IPS-11a (cell line): Measurements from ENCODE around the gene PECR.
"Not testable (repeated sequence)": the region's sequence is repeated elsewhere in the genome, so short reads cannot be mapped to it uniquely, and the experiment has no call there.

Experiments used
- H3K4me3 ChIP-seq: one replicate; pipeline ENCODE4 v1.5.1; 2013; ENCODE audit warnings: low read depth, low read length, control low read depth

The PECR gene

DNA sequence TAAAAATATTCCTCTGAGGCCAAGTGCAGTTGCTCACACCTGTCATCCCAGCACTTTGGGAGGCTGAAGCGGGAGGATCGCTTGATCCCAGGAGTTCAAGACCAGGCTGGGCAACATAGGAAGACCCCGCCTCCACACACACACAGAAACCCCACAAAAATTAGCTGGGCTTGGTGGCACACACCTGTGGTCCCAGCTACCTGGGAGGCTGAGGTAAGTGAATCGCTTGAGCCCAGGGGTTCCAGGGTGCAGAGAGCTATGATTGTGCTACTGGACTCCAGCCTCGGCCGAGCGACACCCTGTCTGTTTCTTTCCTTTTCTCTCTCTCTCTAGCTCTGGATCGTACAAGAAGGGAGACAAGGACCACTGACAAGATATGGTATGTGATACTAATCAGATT, 25.7 kb upstream of the PECR start:
- no peak overlapping the region for H3K4me3 ChIP-seq

GRCh38 chr2:216104691-216105090, 23.1 kb upstream of the PECR start:
- no peak overlapping the region for H3K4me3 ChIP-seq

DNA sequence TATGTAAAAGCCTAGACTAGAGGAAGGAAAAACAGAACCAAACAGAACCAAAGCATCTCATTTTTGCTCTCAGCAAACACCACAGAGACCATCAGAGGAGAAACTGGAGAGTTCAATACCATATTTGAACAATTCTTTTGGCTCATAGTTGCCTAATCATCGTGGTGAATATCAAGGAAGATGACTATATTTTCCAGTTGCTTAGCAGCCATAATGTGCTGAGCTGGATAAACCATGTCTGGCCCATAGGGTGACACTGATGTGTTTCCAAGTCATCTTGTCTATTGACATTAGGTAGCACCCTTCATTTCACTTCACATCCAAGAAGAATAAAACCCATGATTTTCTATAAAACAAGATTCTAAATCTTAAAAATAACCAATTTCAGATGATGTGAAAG, 21.6 kb upstream of the PECR start:
- H3K4me3 ChIP-seq, result no peak overlapping the region

- H3K4me3 ChIP-seq, result no peak overlapping the region
Measured at GRCh38 chr2:216101109-216101508, 19.5 kb upstream of the PECR start.

DNA sequence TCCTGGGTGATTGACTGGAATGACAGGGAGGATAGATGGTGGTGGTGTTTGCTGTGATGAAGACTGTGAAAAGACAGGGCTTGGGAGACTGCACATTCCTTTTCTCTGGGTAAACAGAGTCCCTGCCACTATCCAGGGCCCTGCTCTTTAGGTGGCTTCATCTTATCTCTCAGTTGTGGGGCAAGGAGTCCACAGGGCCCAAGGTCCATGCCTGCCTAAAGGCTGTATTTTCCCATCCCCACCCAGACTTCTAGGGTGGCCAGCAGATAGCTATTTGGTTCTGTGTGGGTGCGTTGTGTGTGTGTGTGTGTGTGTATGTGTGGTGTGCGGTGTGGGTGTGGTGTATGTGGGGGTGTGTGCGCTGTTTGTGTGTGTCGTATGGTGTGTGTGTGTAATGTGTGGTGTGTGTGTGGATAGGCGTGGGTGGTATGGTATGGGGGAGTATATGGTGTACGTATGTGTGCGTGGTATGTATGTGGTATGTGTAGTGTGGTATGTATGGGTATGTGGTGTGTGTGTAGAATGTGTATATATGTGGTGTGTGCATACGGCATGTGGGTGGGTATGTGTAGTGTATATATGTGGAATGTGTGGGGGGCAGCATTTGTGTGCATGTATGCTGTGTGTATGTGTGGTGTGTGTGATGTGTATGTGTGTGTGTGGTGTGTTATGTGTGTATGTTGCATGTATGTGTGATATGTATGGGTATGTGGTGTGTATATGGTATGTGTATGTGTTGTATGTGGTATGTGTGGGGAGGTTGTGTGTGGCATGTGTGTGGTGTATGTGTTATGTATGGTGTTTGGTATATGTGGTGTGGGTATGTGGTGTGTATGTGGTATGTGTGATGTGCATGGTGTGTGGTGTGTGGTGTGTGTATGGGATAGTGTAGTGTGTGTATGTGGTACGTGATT, 17.1 kb upstream of the PECR start:
- no peak overlapping the region for H3K4me3 ChIP-seq

DNA sequence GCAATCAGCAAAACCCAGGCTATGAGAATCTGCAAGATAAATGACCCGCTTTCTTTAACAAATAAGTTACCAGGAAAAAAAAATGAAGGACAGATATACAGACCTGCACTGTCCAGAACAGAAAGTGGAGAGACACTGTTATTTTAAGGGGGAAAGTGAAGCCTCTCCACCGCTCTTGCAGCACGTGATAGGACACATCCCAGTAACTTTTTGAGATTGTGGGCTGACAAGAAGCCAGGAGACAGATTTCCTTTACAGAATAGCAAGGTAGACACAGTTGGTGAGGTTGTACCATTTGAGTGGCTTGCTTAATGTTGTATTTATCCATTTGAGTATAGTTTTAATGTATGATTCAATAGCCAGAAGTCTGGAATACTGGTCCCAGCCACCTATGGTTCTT, 13.1 kb upstream of the PECR start:
- no peak overlapping the region for H3K4me3 ChIP-seq

DNA sequence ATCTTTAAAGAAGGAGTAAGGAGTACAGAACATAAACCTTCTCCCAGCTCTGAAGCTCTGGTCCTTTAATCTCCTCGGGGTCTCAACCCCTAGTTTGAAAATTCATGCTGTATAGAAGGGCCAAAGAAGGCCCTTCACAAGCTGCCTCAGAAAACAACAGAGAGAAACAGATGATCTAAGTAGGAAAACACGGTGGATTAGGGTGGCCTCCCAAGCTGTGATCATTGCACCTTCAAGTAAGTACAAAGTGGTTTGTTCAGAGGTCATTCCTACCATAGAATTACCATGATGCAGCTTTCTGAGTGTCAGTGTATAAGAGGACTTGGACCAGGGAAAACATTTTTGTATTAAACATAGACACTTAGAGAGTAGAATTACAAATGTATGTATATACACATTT, 11.0 kb upstream of the PECR start:
- H3K4me3 ChIP-seq, result no peak overlapping the region

- no peak overlapping the region for H3K4me3 ChIP-seq
Measured at GRCh38 chr2:216090369-216090786, 8.8 kb upstream of the PECR start.

DNA sequence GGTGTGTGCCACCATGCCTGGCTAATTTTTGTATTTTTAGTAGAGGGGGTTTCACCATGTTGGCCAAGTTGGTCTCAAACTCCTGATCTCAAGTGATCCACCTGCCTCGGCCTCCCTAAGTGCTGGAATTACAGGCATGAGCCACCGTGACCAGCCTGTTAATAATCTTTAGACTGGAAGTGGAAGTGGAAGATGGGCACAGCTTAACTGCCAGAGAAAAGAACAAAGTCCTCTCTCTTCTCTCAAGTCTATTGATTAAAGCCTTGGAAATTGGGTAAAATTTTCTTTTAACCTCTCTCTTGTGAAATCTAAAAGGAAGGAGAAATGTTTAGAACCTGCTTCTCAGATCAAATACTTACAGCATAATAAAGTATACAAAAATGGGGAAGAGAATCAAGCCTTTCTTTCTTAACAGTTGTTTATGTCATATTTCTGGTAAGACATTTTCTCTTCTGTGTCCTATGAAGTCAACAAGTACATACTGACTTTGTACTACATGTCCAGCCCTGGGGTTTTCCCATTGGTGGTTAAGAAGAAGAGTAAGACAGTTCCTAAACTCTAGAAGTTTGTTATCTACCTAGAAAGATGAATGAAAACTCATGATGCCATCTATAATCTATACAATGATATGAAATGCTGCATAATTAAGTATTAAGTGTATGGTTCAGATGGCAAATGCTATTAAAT, 4.7 kb upstream of the PECR start:
- H3K4me3 ChIP-seq, result no peak overlapping the region

GRCh38 chr2:216084547-216084946, 2.9 kb upstream of the PECR start:
- no peak overlapping the region for H3K4me3 ChIP-seq

DNA sequence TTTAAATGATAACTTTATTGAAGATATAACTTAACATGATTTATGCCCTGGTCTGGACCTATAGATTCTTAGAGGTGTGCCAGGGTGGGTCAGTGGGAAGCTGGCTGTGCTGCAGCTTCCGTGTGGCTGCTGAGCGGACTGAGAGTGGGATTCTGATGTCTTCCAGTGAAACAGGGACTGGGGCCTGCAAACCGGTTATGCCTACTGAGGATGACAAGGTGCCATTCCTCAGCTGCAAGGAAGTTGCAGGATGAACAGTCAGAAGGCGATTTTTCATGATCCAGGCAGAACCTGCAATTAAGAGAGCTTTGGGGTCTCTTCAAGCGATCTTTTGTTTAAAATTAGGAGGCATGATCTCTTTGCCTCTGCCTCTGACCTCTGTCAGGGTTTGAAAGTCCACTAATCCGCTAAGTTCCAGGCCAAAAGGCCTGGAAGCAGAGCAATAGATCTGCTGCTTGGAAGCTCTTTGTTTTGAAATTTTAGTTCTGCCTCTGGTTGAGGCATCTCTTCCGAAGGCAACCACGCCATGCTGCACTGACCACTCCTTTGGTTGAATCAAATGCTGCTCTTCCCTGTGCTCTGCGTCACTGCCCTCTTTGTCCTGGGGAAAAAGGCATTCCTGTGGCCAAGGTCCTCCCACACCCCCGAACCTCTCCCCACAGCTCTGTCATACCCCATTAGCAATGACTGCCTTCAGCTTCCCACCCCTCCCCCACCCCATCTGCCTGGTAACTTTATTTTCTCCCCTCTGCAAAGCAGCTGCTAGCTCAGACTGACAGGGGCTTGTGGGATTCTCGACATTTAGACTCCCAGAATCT, 2.1 kb upstream of the PECR start:
- H3K4me3 ChIP-seq, result no peak overlapping the region

GRCh38 chr2:216082805-216083204, 1.2 kb upstream of the PECR start:
- no peak overlapping the region for H3K4me3 ChIP-seq

- peak overlapping the region; percentile 72 for H3K4me3 ChIP-seq
Measured at GRCh38 chr2:216082117-216082711, 605 bp upstream of the PECR start.

- peak overlapping the region; percentile 72 for H3K4me3 ChIP-seq
Measured at GRCh38 chr2:216081012-216081411, 597 bp downstream of the PECR start.

DNA sequence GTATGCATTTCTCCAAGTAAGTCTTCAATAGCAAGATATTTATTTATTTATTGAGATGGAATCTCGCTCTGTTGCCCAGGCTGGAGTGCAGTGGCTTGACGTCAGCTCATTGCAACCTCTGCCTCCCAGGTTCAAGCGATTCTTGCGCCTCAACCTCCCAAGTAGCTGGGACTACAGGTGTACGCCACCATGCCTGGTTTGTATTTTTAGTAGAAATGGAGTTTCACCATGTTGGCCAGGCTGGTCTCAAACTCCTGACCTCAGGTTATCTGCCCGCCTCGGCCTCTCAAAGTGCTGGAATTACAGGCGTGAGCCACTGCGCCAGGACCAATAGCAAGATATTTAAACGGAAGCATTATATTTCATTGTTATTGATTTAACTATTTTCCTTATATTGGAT, 1.6 kb downstream of the PECR start:
- not testable (repeated sequence) for H3K4me3 ChIP-seq

DNA sequence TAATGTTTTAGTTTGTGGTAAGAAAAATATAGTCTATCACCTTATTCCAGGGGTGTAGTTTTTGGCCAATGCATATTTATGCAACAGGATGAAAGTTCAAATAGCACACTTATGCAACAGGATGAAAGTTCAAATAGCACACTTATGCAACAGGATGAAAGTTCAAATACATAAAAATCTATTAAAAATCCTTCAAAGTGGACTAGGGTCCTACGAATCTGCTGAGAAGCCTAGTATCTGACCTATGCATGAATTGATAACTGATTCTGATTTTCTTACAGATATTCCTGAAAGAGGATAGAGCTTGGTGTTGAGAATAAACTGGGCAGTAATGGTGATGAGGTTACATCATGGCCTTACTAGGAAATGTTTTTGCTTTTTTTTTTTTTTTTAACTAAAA, 2.8 kb downstream of the PECR start:
- no peak overlapping the region for H3K4me3 ChIP-seq

DNA sequence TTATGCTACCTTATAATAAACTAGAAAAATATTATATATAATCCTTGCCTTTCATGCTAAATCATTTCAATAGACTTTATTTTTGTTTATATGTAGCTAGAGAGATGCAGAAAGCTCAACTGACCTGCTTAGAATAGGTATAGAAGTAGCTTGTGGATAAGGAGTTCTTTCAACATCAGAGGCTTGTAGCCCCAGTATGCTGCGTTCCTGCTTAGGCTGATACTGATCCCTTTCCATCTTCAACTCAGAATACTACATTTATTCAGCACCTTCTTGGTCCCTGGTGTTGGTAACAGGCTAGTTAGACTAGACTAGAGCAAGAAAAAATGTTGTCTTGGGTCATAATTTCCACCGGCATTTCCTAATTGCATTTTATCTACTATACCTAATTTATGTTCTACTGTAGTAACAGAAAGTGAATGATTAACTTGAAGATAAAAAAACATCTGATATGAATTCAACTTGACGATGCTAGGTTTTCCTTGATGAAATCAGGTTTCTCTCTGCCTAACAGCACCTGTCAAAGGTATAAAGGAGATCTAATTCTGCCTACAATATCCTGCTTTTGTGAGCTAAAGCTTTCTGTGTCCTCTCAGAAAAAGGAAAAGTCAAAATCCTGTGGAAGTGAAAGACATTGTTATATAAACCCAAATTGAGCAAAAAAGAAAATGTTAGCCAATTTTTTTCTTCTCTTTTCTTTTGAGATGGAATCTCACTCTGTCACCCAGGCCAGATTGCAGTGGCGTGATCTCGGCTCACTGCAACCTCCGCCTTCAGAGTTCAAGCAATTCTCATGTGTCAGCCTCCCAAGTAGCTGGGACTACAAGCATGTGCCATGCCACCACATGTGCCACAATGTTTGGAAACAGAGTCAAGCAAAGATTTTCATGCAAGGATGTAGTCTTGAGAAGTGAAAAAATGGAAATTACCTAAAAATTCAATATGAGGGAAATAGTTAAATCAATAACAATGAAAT, 5.8 kb downstream of the PECR start:
- H3K4me3 ChIP-seq, result no peak overlapping the region

GRCh38 chr2:216074794-216075193, 6.8 kb downstream of the PECR start:
- H3K4me3 ChIP-seq, result no peak overlapping the region

- no peak overlapping the region for H3K4me3 ChIP-seq
Measured at GRCh38 chr2:216074380-216074779, 7.2 kb downstream of the PECR start.

- no peak overlapping the region for H3K4me3 ChIP-seq
Measured at GRCh38 chr2:216073773-216074172, 7.8 kb downstream of the PECR start.
